Hepatocyte (in vitro differentiated cells): ENCODE results near the gene CNOT10. TPM values are rescaled to one million over a fixed set of nuclear protein-coding genes. Genes with fewer than 3 reads are reported as not detected.

ENCODE experiments used
- DNase-seq: peaks from one replicate; pipeline ENCODE4 v3.0.0-alpha.2; 2016; ENCODE audit warnings: low spot score
- H2AFZ ChIP-seq: fragments of 200-600 bp; sonication (generic); 2 replicates; pipeline ENCODE4 v1.6.0; 2016; ENCODE audit warnings: antibody characterized with exemption, mild to moderate bottlenecking
- H3K27ac ChIP-seq: fragments of 200-600 bp; sonication (generic); 2 replicates; pipeline ENCODE4 v1.5.1; 2016; ENCODE audit warnings: mild to moderate bottlenecking
- H3K27me3 ChIP-seq: fragments of 200-600 bp; sonication (generic); 2 replicates; pipeline ENCODE4 v1.6.1; 2016
- H3K36me3 ChIP-seq: fragments of 200-600 bp; sonication (generic); replicated peaks from 2 replicates; pipeline ENCODE4 v1.5.1; 2016; ENCODE audit warnings: low read depth; ENCODE audit not compliant: insufficient read depth
- H3K4me1 ChIP-seq: fragments of 200-600 bp; sonication (generic); 2 replicates; pipeline ENCODE4 v1.5.1; 2016; ENCODE audit warnings: mild to moderate bottlenecking, moderate library complexity; ENCODE audit not compliant: insufficient read depth
- H3K4me2 ChIP-seq: fragments of 200-600 bp; sonication (generic); 2 replicates; pipeline ENCODE4 v1.6.0; 2016
- H3K4me3 ChIP-seq: fragments of 200-600 bp; sonication (generic); 2 replicates; pipeline ENCODE4 v1.5.1; 2016; ENCODE audit warnings: mild to moderate bottlenecking
- H3K79me2 ChIP-seq: fragments of 200-600 bp; sonication (generic); 2 replicates; pipeline ENCODE4 v1.6.0; 2017; ENCODE audit warnings: mild to moderate bottlenecking
- H3K9me2 ChIP-seq: fragments of 200-600 bp; sonication (generic); replicated peaks from 2 replicates; pipeline ENCODE4 v1.6.0; 2017; ENCODE audit warnings: mild to moderate bottlenecking; ENCODE audit not compliant: insufficient read depth
- H3K9me3 ChIP-seq: fragments of 200-600 bp; sonication (generic); 2 replicates; pipeline ENCODE4 v1.5.1; 2016; ENCODE audit warnings: low read depth, mild to moderate bottlenecking
- H4K20me1 ChIP-seq: fragments of 200-600 bp; sonication (generic); 2 replicates; pipeline ENCODE4 v1.6.0; 2016; ENCODE audit warnings: mild to moderate bottlenecking; ENCODE audit not compliant: insufficient read depth, poor library complexity, severe bottlenecking
- CTCF ChIP-seq: fragments of 200-600 bp; sonication (generic); IDR thresholded peaks from 2 replicates; pipeline ENCODE4 v1.5.1; 2016; ENCODE audit warnings: antibody characterized with exemption, mild to moderate bottlenecking; ENCODE audit not compliant: poor library complexity
- EZH2 ChIP-seq: fragments of 200-600 bp; sonication (generic); IDR thresholded peaks from 2 replicates; pipeline ENCODE4 v1.6.1; 2016; ENCODE audit warnings: antibody characterized with exemption, mild to moderate bottlenecking, borderline replicate concordance
- EZH2phosphoT487 ChIP-seq: fragments of 200-600 bp; sonication (generic); IDR thresholded peaks from one replicate; pipeline ENCODE4 v1.6.1; 2018; ENCODE audit warnings: antibody characterized with exemption, mild to moderate bottlenecking, low read depth, moderate library complexity; ENCODE audit not compliant: unreplicated experiment, severe bottlenecking
- WGBS: methylation state at CpG from one replicate; pipeline ENCODE4 v1.1.6; 2016; ENCODE audit warnings: low lambda C conversion rate; ENCODE audit errors: missing lambda C conversion rate; 5-methylcytosine and 5-hydroxymethylcytosine counted together
- polyA plus RNA-seq: library from polyadenylated mRNA; unstranded; fragments of >200 nt; fragmentation: Nextera tagmentation; extraction: Ambion mirVana; gene quantifications from 2 replicates; pipeline ENCODE4 v1.2.1, GENCODE V29; 2016
- total RNA-seq: library from RNA; depleted of rRNA; stranded (reverse); fragments of >200 nt; gene quantifications from 2 replicates; pipeline ENCODE4 v1.2.3, GENCODE V29; 2014

CNOT10 gene
- total and polyA plus RNA-seq, 2 experiments from 2014 or later: 14.7 to 31.9 TPM

GRCh38 chr3:32757618-32758374 is 72.8 kb downstream of the CNOT10 start:
- Histone ChIP-seq H3K4me1 (no peaks in the 10 kb centered on the region), H3K27ac (peak overlapping the region; percentile 14), H3K79me2 (no peaks in the 10 kb centered on the region), H3K4me2 (no peak overlapping the region), H3K9me3 (no peaks in the 10 kb centered on the region), H3K9me2 (no peaks in the 10 kb centered on the region), H2AFZ (no peak overlapping the region), H4K20me1 (no peaks in the 10 kb centered on the region), H3K27me3 (no peaks in the 10 kb centered on the region), H3K4me3 (no peak overlapping the region), H3K36me3 (no peaks in the 10 kb centered on the region)
- WGBS: 77% methylated on average over 2 of the region's 2 CpGs
- TF ChIP-seq EZH2phosphoT487 (no peak), CTCF (no peak), EZH2 (no peak)
- no peak for DNase-seq

- no peaks in the 10 kb centered on the region for H3K79me2 ChIP-seq
- H3K4me3 ChIP-seq: no peak overlapping the region
- no peak for DNase-seq
- no peak for TF ChIP-seq EZH2phosphoT487
- H3K4me2 ChIP-seq: no peak overlapping the region
- no peaks in the 10 kb centered on the region for H3K36me3 ChIP-seq
- H3K9me3 ChIP-seq: no peaks in the 10 kb centered on the region
- H3K4me1 ChIP-seq: no peaks in the 10 kb centered on the region
- H2AFZ ChIP-seq: no peak overlapping the region
- no peaks in the 10 kb centered on the region for H3K27me3 ChIP-seq
- H3K27ac ChIP-seq: peak overlapping the region; percentile 14
- H3K9me2 ChIP-seq: no peaks in the 10 kb centered on the region
- H4K20me1 ChIP-seq: no peaks in the 10 kb centered on the region
Observed at GRCh38 chr3:32758375-32758753, 73.4 kb downstream of the CNOT10 start.

- no peaks in the 10 kb centered on the region for H3K27me3 ChIP-seq
- H3K9me2 ChIP-seq: no peaks in the 10 kb centered on the region
- no peak overlapping the region for H3K4me2 ChIP-seq
- DNase-seq: no peak
- H3K4me3 ChIP-seq: no peak overlapping the region
- no peaks in the 10 kb centered on the region for H3K79me2 ChIP-seq
- H4K20me1 ChIP-seq: no peaks in the 10 kb centered on the region
- no peak overlapping the region for H2AFZ ChIP-seq
- no peaks in the 10 kb centered on the region for H3K9me3 ChIP-seq
- 81% methylated on average over 4 of the region's 4 CpGs for WGBS
- H3K27ac ChIP-seq: no peak overlapping the region
- TF ChIP-seq EZH2phosphoT487 (no peak), CTCF (no peak), EZH2 (no peak)
- H3K36me3 ChIP-seq: no peaks in the 10 kb centered on the region
- no peaks in the 10 kb centered on the region for H3K4me1 ChIP-seq
Observed at GRCh38 chr3:32759342-32759741, 74.4 kb downstream of the CNOT10 start.

- Histone ChIP-seq H3K79me2 (no peaks in the 10 kb centered on the region), H4K20me1 (no peaks in the 10 kb centered on the region), H3K27ac (no peak overlapping the region), H3K36me3 (no peaks in the 10 kb centered on the region), H3K9me3 (no peaks in the 10 kb centered on the region), H3K27me3 (no peaks in the 10 kb centered on the region), H3K9me2 (no peaks in the 10 kb centered on the region), H3K4me1 (peaks cover 5% of the 10 kb centered on the region), H2AFZ (no peak overlapping the region), H3K4me3 (no peak overlapping the region), H3K4me2 (no peak overlapping the region)
- no peak for DNase-seq
- 95% methylated on average over 8 of the region's 8 CpGs for WGBS
- TF ChIP-seq EZH2 (no peak), EZH2phosphoT487 (no peak), CTCF (no peak)
Observed at GRCh38 chr3:32764481-32764880, 79.5 kb downstream of the CNOT10 start.
